Endothelial cell of umbilical vein (primary cell): ENCODE data around the gene PIWIL4. TPM values are rescaled to one million over a fixed set of nuclear protein-coding genes. Genes with fewer than 3 reads are reported as not detected.

ENCODE experiments used
- BruUV-seq: library from RNA; stranded (reverse); fragments of 400-500 nt; replicated peaks from 2 replicates; lab custom pipeline; 2021; lab: Mats Ljungman, UMichigan
- CTCF ChIA-PET: fragments of 300-600, 350-600 bp; sonication (Branson Sonifier 250); formaldehyde crosslinking; loops from one replicate; lab custom pipeline; 2021; ENCODE audit warnings: antibody characterized with exemption, inconsistent platforms; lab: Charles Lee
- POLR2A ChIA-PET: fragments of 300-600, 350-600 bp; sonication (Branson Sonifier 250); formaldehyde crosslinking; loops from one replicate; lab custom pipeline; 2021; ENCODE audit warnings: antibody characterized with exemption, inconsistent platforms; lab: Charles Lee
- DNase-seq: peaks from one replicate; pipeline ENCODE4 v3.0.0-alpha.2; 2011; ENCODE audit warnings: low read depth, low spot score
- FAIRE-seq: peaks from 2 replicates; lab custom pipeline; 2011; peaks lifted over from hg19 to GRCh38; lab: Jason Lieb, UNC
- H2AFZ ChIP-seq: 2 replicates; pipeline ENCODE4 v1.6.0; 2012; ENCODE audit warnings: low read depth, low read length, control low read depth, inconsistent platforms
- H3K27ac ChIP-seq: 2 replicates; pipeline ENCODE4 v1.5.1; 2011; ENCODE audit warnings: low read depth, mild to moderate bottlenecking, control low read depth, low read length, moderate library complexity; ENCODE audit not compliant: insufficient read depth
- H3K27me3 ChIP-seq, 2 experiments: 2 replicates each; pipeline versions ENCODE4 v1.6.0 to v1.6.1; 2011; ENCODE audit warnings: low read length in 2 of 2, mixed read lengths in 1 of 2; ENCODE audit not compliant: control insufficient read depth in 2 of 2, insufficient read depth in 2 of 2
- H3K36me3 ChIP-seq, 2 experiments: 2 replicates in 1 of 2; 3 replicates in 1 of 2; pipeline ENCODE4 v1.5.1; 2011; ENCODE audit warnings: low read length in 2 of 2, mild to moderate bottlenecking in 1 of 2, moderate library complexity in 1 of 2; ENCODE audit not compliant: control insufficient read depth in 2 of 2, insufficient read depth in 2 of 2; ENCODE audit errors: extremely low read depth in 1 of 2
- H3K4me1 ChIP-seq: 3 replicates; pipeline ENCODE4 v1.5.1; 2011; ENCODE audit warnings: mild to moderate bottlenecking, low read length; ENCODE audit not compliant: control insufficient read depth, insufficient read depth; ENCODE audit errors: extremely low read depth
- H3K4me2 ChIP-seq: 2 replicates; pipeline ENCODE4 v1.6.1; 2011; ENCODE audit warnings: low read length, control low read depth, mixed read lengths; ENCODE audit not compliant: insufficient read depth
- H3K4me3 ChIP-seq, 3 experiments: fragments of 200-600 bp in 1 of 3; sonication (generic), shearing (Covaris generic) in 1 of 3; replicated peaks in 1 of 3; 2 replicates each; pipeline ENCODE4 v1.5.1; 2011 to 2016; ENCODE audit warnings: control low read depth in 3 of 3, low read length in 3 of 3, mild to moderate bottlenecking in 2 of 3, inconsistent platforms in 1 of 3, low read depth in 1 of 3, moderate library complexity in 1 of 3; ENCODE audit not compliant: insufficient read depth in 1 of 3
- H3K79me2 ChIP-seq: 2 replicates; pipeline ENCODE4 v1.6.0; 2012; ENCODE audit warnings: low read length, inconsistent platforms; ENCODE audit not compliant: control insufficient read depth, insufficient read depth
- H3K9ac ChIP-seq: replicated peaks from 2 replicates; pipeline ENCODE3; 2011; ENCODE audit warnings: low read length, control low read depth; ENCODE audit not compliant: insufficient read depth; ENCODE audit errors: extremely low read depth
- H3K9me1 ChIP-seq: replicated peaks from 3 replicates; pipeline ENCODE4 v1.6.0; 2011; ENCODE audit warnings: mild to moderate bottlenecking, low read length; ENCODE audit not compliant: control insufficient read depth, insufficient read depth; ENCODE audit errors: extremely low read depth
- H3K9me3 ChIP-seq: replicated peaks from 2 replicates; pipeline ENCODE4 v1.5.1; 2012; ENCODE audit warnings: low read length, inconsistent platforms; ENCODE audit not compliant: control insufficient read depth, insufficient read depth
- H4K20me1 ChIP-seq: replicated peaks from 2 replicates; pipeline ENCODE3; 2011; ENCODE audit warnings: mild to moderate bottlenecking, low read length; ENCODE audit not compliant: control insufficient read depth, insufficient read depth; ENCODE audit errors: extremely low read depth
- EZH2 ChIP-seq: IDR thresholded peaks from 2 replicates; pipeline ENCODE4 v1.6.1; 2012; ENCODE audit warnings: borderline replicate concordance, low read depth, mild to moderate bottlenecking, moderate library complexity, low read length, inconsistent platforms; ENCODE audit not compliant: severe bottlenecking
- FOS ChIP-seq: IDR thresholded peaks from 2 replicates; pipeline ENCODE4 v1.6.1; 2011; ENCODE audit warnings: mild to moderate bottlenecking, low read length, moderate library complexity, borderline replicate concordance; ENCODE audit not compliant: insufficient read depth
- GATA2 ChIP-seq: IDR thresholded peaks from 2 replicates; pipeline ENCODE4 v1.7.0; 2011; ENCODE audit warnings: low read depth, mild to moderate bottlenecking, moderate library complexity, mixed read lengths, low read length; ENCODE audit not compliant: insufficient read length, insufficient read depth
- JUN ChIP-seq: IDR thresholded peaks from 2 replicates; pipeline ENCODE4 v1.6.1; 2011; ENCODE audit warnings: borderline replicate concordance, low read depth; ENCODE audit not compliant: insufficient read length, insufficient read depth
- MYC ChIP-seq: IDR thresholded peaks from one replicate; pipeline ENCODE4 v1.6.1; 2011; ENCODE audit warnings: mild to moderate bottlenecking, low read depth, low read length
- POLR2A ChIP-seq: IDR thresholded peaks from 2 replicates; pipeline ENCODE4 v1.6.1; 2012; ENCODE audit warnings: low read depth, mild to moderate bottlenecking, control low read depth, low read length
- POLR2AphosphoS5 ChIP-seq: IDR thresholded peaks from 2 replicates; pipeline ENCODE4 v1.6.1; 2012; ENCODE audit warnings: low read depth, mild to moderate bottlenecking, control low read depth, low read length, moderate library complexity; ENCODE audit not compliant: insufficient read depth
- dilution Hi-C: fragments of 300-500 bp; cut with MboI; formaldehyde crosslinking; loops from one replicate; pipeline ENCODE4 v1.15.0; 2019; ENCODE audit warnings: low sequenced_read_pairs; ENCODE audit not compliant: extremely low pct_ligation_motif_present
- intact Hi-C: fragments of 100-400 bp; cut with micrococcal nuclease; formaldehyde crosslinking; loops from one replicate; pipeline ENCODE4 v1.10.0; 2022
- polyA plus RNA-seq, 4 experiments: library from polyadenylated mRNA; depleted of rRNA in 3 of 4; stranded (reverse) in 3 of 4; unstranded in 1 of 4; fragments of >200 nt; gene quantifications; 2 replicates each; pipeline versions ENCODE4 v1.2.1 to v1.2.3, GENCODE V29; 2011 to 2012; ENCODE audit warnings: missing spikeins in 1 of 4
- total RNA-seq: library from RNA; stranded (reverse); gene quantifications from 2 replicates; pipeline ENCODE4 v1.2.3, GENCODE V29; 2021
- TF ChIP-seq, protein P1 (sequence below): IDR thresholded peaks from 2 replicates; pipeline ENCODE4 v1.6.1; 2011; ENCODE audit not compliant: insufficient read depth, insufficient read length
- TF ChIP-seq, protein P2 (sequence below), 2 donors: IDR thresholded peaks; 1 replicate in 1 of 2; 2 replicates in 1 of 2; pipeline ENCODE4 v1.5.1; 2011; ENCODE audit warnings: low read length in 2 of 2, mild to moderate bottlenecking in 2 of 2, moderate library complexity in 2 of 2, control low read depth in 1 of 2, inconsistent platforms in 1 of 2, low read depth in 1 of 2; ENCODE audit not compliant: insufficient read depth in 1 of 2; ENCODE audit errors: extremely low read depth in 1 of 2

Gene PIWIL4
- total and polyA plus RNA-seq, 2 donors (not counting 3 experiments of a cell fraction or from before 2014, with no cell fraction given), result 0.55 to 0.64 TPM

DNA sequence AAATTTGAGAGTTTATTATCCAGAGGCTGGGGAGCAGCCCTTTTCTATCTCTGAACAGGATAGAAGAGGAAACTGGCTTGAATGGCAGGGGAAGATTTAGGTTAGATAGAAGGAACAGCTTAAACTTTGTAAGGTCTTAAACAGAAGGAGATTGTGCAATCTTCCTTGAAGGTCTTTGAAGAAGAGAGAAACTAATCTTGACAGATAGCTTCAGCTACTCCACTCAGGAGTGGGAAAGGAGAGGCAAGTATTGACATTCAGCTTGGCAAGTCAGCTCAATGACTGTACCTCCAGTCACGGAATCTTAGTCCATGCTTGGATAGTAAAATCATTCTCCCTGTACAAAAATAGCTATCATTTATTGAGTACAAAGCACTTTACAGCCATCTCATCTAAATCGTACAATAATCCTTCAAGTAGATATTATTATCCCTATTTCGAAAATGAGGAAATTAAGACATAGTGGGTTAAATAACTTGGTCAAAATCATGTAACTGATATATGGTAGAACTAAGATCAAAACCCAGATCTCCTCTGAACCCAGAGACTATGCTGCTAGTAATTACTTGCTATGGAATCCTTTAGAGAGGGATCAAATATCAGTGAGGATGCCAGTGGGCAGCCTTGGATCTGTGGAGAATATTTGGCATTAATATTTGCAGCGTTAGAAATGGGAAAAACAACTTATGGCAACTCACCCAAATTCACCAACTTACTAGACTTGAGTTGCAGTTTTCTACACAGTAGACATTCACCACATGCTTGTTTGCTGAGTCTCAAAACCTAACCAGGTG lies 40.3 kb upstream of the PIWIL4 start:
- Histone ChIP-seq H3K4me1 (no peaks in the 10 kb centered on the region), H4K20me1 (no peaks in the 10 kb centered on the region), H3K9ac (no peak overlapping the region), H3K4me2 (no peak overlapping the region), H3K9me1 (no peaks in the 10 kb centered on the region), H3K9me3 (no peaks in the 10 kb centered on the region), H3K27me3 (peaks cover 0 to 3% of the 10 kb centered on the region in 2 experiments), H3K4me3 (no peak overlapping the region), H3K27ac (no peak overlapping the region), H3K36me3 (no peaks in the 10 kb centered on the region), H2AFZ (no peak overlapping the region), H3K79me2 (no peaks in the 10 kb centered on the region)
- intact Hi-C loops (no loop called here), dilution Hi-C loops (no loop called here)
- no peak for TF ChIP-seq MYC
- no peak for TF ChIP-seq FOS
- no peak for TF ChIP-seq JUN
- TF ChIP-seq POLR2AphosphoS5, result no peak
- TF ChIP-seq, protein P1, sequence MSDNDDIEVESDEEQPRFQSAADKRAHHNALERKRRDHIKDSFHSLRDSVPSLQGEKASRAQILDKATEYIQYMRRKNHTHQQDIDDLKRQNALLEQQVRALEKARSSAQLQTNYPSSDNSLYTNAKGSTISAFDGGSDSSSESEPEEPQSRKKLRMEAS, result no peak
- no peak for TF ChIP-seq POLR2A
- TF ChIP-seq EZH2, result no peak
- TF ChIP-seq GATA2, result no peak
- TF ChIP-seq, protein P2, sequence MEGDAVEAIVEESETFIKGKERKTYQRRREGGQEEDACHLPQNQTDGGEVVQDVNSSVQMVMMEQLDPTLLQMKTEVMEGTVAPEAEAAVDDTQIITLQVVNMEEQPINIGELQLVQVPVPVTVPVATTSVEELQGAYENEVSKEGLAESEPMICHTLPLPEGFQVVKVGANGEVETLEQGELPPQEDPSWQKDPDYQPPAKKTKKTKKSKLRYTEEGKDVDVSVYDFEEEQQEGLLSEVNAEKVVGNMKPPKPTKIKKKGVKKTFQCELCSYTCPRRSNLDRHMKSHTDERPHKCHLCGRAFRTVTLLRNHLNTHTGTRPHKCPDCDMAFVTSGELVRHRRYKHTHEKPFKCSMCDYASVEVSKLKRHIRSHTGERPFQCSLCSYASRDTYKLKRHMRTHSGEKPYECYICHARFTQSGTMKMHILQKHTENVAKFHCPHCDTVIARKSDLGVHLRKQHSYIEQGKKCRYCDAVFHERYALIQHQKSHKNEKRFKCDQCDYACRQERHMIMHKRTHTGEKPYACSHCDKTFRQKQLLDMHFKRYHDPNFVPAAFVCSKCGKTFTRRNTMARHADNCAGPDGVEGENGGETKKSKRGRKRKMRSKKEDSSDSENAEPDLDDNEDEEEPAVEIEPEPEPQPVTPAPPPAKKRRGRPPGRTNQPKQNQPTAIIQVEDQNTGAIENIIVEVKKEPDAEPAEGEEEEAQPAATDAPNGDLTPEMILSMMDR (IDR thresholded peaks at IDR 0.05; ENCODE audit: extremely low read depth in 1 of 2, insufficient read depth in 1 of 2, low read depth in 1 of 2, low read length in 2 of 2), result no peak
- ChIA-PET POLR2A (no interaction called here), CTCF (interaction anchor here (1.2 to 1.3 kb wide), 4 partner anchors 11 to 606 kb away, joined by 3 to 4 read pairs (median 3); no protein-coding TSS in a partner anchor)
- DNase-seq (no peak), FAIRE-seq (no peak)
- no TSS peak for BruUV-seq
